ENCODE results near the gene UBE2H. TPM values are rescaled to one million over a fixed set of nuclear protein-coding genes. Genes with fewer than 3 reads are reported as not detected.

The UBE2H gene
- total RNA-seq, 1 experiment from 2014 or later = 128 TPM

DNA sequence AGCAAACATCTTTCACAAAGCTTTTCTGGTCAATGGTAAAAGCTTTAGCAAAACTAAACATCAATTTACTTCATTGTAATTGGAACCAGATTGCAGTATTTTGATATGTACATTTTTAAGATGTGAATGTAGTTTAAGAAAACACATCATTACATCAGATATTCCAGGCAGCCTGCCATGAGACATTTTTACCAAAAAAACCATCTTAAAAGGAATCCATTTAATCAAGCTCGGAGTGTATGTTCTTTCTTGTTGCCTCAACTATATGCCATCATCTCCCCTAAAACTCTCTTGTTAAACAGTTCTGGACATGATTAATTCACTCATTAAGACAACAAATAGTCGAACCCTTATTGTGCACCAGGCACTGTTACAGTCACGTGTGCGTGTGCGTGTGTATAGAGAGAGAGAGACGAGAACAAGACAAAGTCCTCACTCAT is 97.5 kb downstream of the UBE2H start:
- Mint-ChIP-seq H3K4me1 (ENCODE audit: insufficient read depth, unreplicated experiment) (peaks cover 52% of the 10 kb centered on the region), H3K4me3 (ENCODE audit: unreplicated experiment) (peak overlapping the region; percentile 54), H3K9me3 (ENCODE audit: unreplicated experiment) (no peaks in the 10 kb centered on the region), H3K36me3 (ENCODE audit: insufficient read depth, unreplicated experiment) (peaks cover 18% of the 10 kb centered on the region), H3K27me3 (ENCODE audit: insufficient read depth, unreplicated experiment) (no peaks in the 10 kb centered on the region), H3K27ac (ENCODE audit: low read depth, unreplicated experiment) (peak overlapping the region; percentile 92)
- ChIA-PET POLR2A (interaction anchor here (0.6 to 3.9 kb wide), 12 partner anchors 8 to 124 kb away, joined by 3 to 46 read pairs (median 10); no protein-coding TSS in a partner anchor), CTCF (interaction anchor here (1.3 to 2.8 kb wide), 3 partner anchors 19 to 94 kb away, joined by 4 to 9 read pairs (median 9); no protein-coding TSS in a partner anchor)
- no TSS peak for BruUV-seq (replicated peaks)
- no peak for TF ChIP-seq CTCF (IDR thresholded peaks at IDR 0.05; ENCODE audit: unreplicated experiment)
- peak; percentile 69 for DNase-seq (ENCODE audit: unreplicated experiment)
- intact Hi-C loops (cut with micrococcal nuclease) = no loop called here

DNA sequence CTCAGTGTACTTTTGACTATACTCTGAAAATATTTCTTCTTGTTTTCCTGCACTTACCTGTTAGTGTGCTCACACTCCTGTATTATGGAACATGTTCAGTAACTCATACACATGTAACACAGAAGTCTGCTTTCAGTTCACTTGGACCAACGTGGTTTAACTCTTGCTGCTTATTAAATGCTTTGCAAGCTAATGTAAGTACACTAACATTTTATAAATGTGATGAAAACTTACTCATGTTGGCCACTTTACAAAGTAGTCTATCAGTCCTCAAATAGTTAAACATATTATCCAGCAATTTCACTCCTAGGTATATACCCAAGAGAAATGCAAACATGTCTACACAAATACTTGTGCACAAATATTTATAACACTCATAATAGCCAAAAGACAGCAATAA is 98.4 kb downstream of the UBE2H start:
- CTCF ChIA-PET = interaction anchor here (1.3 kb wide), 1 partner anchor 20 kb away, joined by 9 read pairs; no protein-coding TSS in a partner anchor
- H3K27me3 Mint-ChIP-seq (ENCODE audit: insufficient read depth, unreplicated experiment) = no peaks in the 10 kb centered on the region
- DNase-seq (ENCODE audit: unreplicated experiment) = no peak
- POLR2A ChIA-PET = interaction anchor here (0.9 to 3.9 kb wide), 8 partner anchors 9 to 125 kb away, joined by 3 to 46 read pairs (median 14); no protein-coding TSS in a partner anchor
- BruUV-seq (replicated peaks) = no TSS peak
- H3K9me3 Mint-ChIP-seq (ENCODE audit: unreplicated experiment) = no peaks in the 10 kb centered on the region
- peaks cover 18% of the 10 kb centered on the region for H3K36me3 Mint-ChIP-seq (ENCODE audit: insufficient read depth, unreplicated experiment)
- intact Hi-C loops (cut with micrococcal nuclease) = loop anchor here (5.0 kb wide), 1 partner anchor 98 kb away; the partner anchor contains the start of gene UBE2H
- peaks cover 52% of the 10 kb centered on the region for H3K4me1 Mint-ChIP-seq (ENCODE audit: insufficient read depth, unreplicated experiment)
- TF ChIP-seq CTCF (IDR thresholded peaks at IDR 0.05; ENCODE audit: unreplicated experiment) = no peak
- peak overlapping the region; percentile 92 for H3K27ac Mint-ChIP-seq (ENCODE audit: low read depth, unreplicated experiment)
- peak overlapping the region; percentile 54 for H3K4me3 Mint-ChIP-seq (ENCODE audit: unreplicated experiment)

- POLR2A ChIA-PET = interaction anchor here (0.6 to 3.9 kb wide), 25 partner anchors 8 to 546 kb away, joined by 3 to 46 read pairs (median 9); partner anchors contain the start of gene UBE2H
- intact Hi-C loops (cut with micrococcal nuclease) = loop anchor here (2.0 to 5.0 kb wide), 2 partner anchors 99 to 157 kb away; partner anchors contain the start of gene UBE2H
- no peaks in the 10 kb centered on the region for H3K27me3 Mint-ChIP-seq (ENCODE audit: insufficient read depth, unreplicated experiment)
- no peak for TF ChIP-seq CTCF (IDR thresholded peaks at IDR 0.05; ENCODE audit: unreplicated experiment)
- H3K4me3 Mint-ChIP-seq (ENCODE audit: unreplicated experiment) = peak overlapping the region; percentile 54
- CTCF ChIA-PET = interaction anchor here (0.8 to 1.8 kb wide), 3 partner anchors 10 to 29 kb away, joined by 3 to 7 read pairs (median 5); no protein-coding TSS in a partner anchor
- no TSS peak for BruUV-seq (replicated peaks)
- peaks cover 24% of the 10 kb centered on the region for H3K36me3 Mint-ChIP-seq (ENCODE audit: insufficient read depth, unreplicated experiment)
- DNase-seq (ENCODE audit: unreplicated experiment) = peak; percentile 97
- peaks cover 52% of the 10 kb centered on the region for H3K4me1 Mint-ChIP-seq (ENCODE audit: insufficient read depth, unreplicated experiment)
- H3K9me3 Mint-ChIP-seq (ENCODE audit: unreplicated experiment) = no peaks in the 10 kb centered on the region
- H3K27ac Mint-ChIP-seq (ENCODE audit: low read depth, unreplicated experiment) = peak overlapping the region; percentile 92
These were observed 99.0 kb downstream of the UBE2H start for GRCh38 chr7:129853661-129854268.

DNA sequence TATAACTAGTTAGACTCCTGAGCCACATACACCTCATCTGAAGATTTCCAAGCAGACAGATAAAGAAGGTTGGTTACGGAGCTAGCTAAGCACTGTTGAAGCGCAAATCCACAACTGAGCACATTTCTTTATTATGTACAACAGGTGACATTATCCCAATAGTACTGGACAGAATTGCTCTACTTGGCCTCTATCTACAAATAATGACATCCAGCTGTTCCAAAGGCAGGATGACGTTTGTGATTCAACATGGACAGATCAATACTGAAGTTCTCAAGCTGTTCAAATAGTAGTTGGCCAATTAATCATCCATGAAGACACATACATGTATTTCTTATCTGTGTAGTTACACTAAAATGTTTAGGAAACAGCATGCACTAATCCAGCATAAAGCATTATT is 101.0 kb downstream of the UBE2H start:
- Mint-ChIP-seq H3K36me3 (ENCODE audit: insufficient read depth, unreplicated experiment) (peaks cover 33% of the 10 kb centered on the region), H3K4me3 (ENCODE audit: unreplicated experiment) (no peak overlapping the region), H3K4me1 (ENCODE audit: insufficient read depth, unreplicated experiment) (peaks cover 51% of the 10 kb centered on the region), H3K27ac (ENCODE audit: low read depth, unreplicated experiment) (peak overlapping the region; percentile 92), H3K9me3 (ENCODE audit: unreplicated experiment) (no peaks in the 10 kb centered on the region), H3K27me3 (ENCODE audit: insufficient read depth, unreplicated experiment) (no peaks in the 10 kb centered on the region)
- no peak for DNase-seq (ENCODE audit: unreplicated experiment)
- ChIA-PET POLR2A (interaction anchor here (0.6 to 2.4 kb wide), 8 partner anchors 8 to 158 kb away, joined by 3 to 21 read pairs (median 4); no protein-coding TSS in a partner anchor), CTCF (interaction anchor here (1.8 kb wide), 2 partner anchors 20 to 22 kb away, joined by 4 to 7 read pairs; no protein-coding TSS in a partner anchor)
- intact Hi-C loops (cut with micrococcal nuclease) = loop anchor here (2.0 to 5.0 kb wide), 2 partner anchors 100 to 159 kb away; partner anchors contain the start of gene UBE2H
- BruUV-seq (replicated peaks) = no TSS peak
- TF ChIP-seq CTCF (IDR thresholded peaks at IDR 0.05; ENCODE audit: unreplicated experiment) = no peak
